Eye (tissue), 1 donor: ENCODE results near the gene PADI4.
A peak's percentile ranks its signal among the peaks of the same experiment; 100 is the strongest.
"Not testable (repeated sequence)": the region's sequence is repeated elsewhere in the genome, so short reads cannot be mapped to it uniquely, and the experiment has no call there.

Source experiments
- DNase-seq: peaks from one replicate; pipeline ENCODE4 v3.0.0-alpha.2; 2015

Gene PADI4

DNA sequence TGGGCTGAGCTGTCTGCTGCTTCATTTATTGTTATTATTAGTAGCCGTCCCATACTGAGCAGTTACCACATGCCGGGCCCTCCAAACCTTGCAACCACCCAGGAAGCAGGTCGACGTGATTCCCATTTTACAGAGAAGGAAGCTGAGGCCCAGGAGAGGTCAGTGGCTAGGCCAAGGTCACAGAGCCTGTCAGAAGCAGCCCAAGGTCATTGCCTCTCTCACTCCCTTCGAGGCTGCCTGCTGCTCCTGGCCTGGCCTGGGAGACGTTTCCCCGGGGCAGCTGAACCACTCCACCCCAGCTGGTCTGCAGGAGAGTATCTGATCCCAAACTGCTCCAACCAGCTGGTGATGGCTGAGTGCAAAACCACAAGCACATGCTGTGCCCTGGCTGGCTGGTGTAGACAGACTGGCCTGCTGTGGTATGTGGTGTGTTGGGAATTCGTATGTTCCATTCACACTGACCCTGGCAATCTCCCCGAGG, 6.5 kb downstream of the PADI4 start:
- DNase-seq = no peak

- no peak for DNase-seq
Measured at GRCh38 chr1:17315542-17316130, 7.6 kb downstream of the PADI4 start.

DNA sequence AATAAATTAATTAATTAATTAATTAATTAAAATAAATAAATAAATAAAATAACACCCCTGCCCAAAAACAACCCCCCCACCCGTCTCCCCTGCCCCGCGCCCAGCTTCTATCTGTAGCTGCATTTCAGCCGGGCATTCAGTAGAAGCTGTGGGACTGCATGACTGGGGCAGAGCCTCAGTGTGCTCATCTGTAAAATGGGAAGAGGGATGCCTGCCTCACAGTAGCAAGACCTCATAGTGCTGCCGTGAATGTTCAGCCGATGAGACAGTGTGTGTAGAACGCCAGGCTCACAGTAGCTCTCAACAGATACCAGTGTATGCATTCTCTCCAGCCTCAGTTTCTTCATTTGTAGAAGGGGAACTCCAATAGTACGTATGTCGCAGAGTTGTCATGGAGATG, 8.7 kb downstream of the PADI4 start:
- DNase-seq = no peak

DNA sequence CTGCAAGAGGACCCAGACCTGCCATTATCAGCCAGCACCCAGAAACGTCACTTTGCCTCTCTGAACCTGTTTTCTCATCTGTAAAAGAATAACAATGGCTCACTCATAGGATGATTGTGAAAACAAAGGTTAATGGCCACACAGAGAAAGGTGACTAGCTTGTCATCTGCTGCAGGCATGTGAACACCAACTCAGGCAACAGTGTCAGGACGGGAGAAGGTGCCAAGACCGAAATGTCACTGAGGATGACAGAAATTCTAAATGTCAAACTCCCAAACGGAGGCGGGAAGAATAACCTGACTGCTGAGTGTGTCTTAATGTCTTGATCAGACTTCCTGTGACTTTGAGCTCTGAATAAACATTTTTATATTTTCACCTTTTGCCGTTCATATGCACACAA, 10.3 kb downstream of the PADI4 start:
- DNase-seq = no peak

DNA sequence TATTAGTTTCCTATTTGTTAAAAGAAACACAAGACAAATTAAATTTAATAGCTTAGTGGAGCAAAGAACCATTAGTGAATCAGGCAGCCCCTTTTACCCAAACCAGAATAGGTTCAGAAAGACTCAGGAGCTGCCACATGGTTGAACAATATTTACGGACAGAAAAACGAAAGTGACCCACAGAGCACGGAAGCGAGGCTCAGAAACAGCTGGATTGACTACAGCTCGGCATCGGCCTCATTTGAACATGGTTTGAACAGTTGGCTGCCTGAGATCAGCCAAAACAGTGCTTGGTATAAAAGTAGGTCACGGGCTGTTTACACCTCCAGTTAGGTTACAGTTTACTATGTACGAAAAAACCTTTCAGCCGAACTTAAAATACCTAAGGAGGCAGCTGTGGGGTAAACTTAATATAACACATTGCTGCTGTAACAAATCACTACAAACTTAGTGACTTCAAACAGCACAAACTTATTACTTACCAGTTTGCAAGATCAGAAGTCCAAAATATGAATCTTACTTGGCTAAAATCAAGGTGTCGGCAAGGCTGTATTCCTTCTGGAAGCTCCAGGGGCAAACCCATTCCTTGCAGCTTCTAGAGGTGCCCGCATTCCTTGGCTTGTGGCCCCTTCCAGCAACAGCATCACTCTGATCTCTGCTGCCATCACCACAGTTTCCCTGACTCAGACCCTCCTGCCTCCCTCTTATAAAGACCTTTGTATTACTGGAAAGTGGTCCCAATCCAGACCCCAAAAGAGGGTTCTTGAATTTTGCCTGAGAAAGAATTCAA, 11.8 kb downstream of the PADI4 start:
- DNase-seq = no peak

- not testable (repeated sequence) for DNase-seq
Measured at GRCh38 chr1:17321857-17322390, 13.9 kb downstream of the PADI4 start.

DNA sequence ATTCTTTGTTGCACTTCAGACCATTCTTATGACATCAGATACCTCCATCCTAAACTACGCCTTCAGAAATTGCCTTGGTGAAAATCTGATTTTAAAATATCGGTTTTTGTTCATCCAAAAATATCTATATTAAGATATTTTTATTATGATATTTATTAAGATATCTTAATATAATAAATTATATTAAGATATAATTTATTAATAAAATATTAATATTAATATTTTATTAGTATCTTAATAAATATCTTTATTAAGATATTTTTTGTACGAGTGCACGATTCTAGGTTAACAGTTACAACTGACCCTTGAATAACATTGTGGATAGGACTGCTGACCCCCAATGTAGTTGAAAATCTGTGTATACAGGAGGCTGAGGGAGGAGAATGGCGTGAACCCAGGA, 20.9 kb downstream of the PADI4 start:
- DNase-seq = no peak

DNA sequence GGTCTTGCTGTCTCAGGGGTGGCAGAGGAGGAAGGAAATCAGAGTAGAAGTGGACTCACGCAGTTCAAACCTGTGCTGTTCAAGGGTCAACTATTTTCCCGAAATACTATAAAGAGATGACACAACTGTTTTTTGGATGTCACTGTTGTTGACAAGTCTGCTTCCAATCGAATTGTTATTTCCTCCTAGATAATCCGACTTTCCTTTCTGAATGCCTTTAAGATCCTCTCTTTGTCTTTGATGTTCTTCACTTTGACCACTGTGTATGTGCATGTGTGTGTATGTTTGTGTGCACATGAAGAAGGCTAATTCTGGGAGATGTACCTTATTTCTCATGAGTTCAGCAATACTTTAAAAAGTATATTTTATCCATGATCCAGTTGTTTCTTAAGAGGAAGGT, 21.6 kb downstream of the PADI4 start:
- no peak for DNase-seq

GRCh38 chr1:17330856-17331255, 22.9 kb downstream of the PADI4 start:
- DNase-seq = no peak

DNA sequence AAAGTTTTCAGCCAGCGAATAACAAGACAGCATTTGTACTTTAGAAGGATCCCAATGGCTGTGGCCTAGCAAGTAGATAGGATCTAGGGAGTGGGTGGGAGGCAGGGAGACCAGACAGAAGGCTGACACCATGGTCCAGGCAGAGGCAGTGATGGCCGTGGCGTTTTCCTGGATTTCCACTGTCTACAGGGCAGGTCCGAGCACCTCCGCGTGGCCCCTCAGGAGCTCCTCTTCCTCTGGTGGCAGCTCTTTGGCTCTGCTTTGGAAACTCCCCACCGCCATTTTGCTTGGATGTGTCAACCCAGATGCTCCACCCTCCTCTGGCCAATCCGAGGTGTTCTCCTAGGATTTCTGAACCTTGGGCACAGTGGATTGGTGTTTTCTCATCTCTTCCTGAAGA, 25.1 kb downstream of the PADI4 start:
- DNase-seq = no peak

DNA sequence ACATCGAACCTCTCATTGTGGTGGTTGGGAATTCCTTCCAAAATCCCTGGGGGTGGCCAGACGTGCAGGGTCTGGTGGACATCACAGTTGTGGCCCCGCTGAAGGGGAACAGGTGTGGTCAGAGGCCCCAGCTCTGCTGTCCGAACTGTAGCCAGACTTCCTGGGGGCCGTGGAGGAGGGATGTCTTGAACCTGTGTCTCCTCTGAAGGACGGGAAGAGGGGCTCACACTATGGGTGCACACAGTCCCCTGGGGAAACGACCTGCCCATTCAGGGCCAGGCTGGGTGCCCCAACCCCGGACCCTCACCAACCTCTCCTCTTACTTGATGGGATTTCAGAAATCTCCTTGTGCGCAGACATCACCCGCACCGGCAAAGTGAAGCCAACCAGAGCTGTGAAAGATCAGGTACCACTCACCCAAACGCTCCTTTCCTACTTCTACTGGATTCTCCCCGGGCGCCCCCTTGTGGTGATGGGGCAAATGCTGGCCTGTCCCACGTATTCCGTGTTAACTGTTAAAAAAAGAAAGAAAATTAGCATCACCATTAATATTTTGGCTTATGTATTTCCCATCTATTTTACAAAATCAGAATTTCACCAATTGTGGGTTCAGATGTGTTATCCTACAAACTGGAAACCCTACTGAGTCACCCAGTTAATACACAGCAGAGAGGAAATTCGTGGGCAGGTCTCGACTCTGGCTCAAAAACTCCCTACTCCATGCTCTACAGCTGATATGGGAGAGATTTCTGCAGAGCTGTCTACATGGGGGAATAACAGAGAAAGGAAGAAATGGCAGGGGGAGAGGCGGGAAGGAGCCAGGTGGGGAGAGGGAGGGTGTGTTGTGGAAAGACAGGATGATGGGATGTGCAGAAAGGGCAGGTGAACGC, 28.1 kb downstream of the PADI4 start:
- peak; percentile 69 for DNase-seq

DNA sequence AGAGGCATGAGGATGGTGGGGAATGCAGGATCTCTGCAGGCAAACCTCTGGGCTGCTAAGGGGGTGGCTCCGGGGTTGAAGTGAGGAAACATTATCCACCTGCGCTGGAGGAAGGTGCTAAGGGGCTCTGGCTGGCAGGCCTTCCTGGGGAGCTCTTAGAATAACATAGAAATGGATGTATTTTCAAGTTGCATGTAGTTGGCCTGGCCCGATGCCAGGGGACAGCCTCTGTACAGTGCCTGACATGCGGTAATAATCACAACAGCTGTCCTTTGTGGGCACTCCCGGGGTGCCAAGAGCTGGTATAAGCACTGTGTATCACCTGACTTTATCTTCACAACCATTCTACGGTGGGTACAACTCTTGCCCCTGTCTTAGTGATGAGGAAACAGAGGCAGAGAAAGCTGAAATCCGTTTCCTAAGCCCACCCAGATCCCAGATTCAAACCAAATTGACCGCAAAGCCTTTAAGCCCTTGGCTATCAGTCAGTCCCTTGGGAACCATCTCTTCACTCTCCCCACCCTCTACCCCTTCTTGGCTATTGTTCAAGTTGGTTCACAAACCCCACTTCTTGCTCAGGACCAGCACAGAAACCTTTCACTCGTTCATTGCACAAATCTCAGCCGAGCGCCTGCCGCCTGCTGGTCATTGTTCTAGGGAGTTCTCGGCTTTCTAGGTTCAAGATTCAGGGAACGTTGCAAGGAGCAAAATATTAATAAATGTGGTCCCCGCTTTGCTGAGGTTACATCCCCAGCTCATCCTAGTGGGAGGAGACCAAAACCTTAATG, 30.9 kb downstream of the PADI4 start:
- no peak for DNase-seq

DNA sequence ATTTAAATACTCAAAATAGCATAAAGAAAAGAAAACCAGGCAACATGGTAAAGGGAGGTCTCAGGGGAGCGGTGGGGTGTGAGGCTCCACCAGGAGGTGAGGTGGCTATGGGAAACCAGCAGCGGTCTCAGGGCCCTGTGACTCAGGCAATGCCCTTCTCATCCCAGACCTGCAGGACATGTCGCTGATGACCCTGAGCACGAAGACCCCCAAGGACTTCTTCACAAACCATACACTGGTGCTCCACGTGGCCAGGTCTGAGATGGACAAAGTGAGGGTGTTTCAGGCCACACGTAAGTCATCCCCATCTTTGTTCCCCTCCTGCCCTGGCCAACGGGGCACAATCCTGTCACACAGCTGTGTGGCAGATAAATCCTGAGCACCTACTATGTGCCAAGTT, 31.5 kb downstream of the PADI4 start:
- no peak for DNase-seq

DNA sequence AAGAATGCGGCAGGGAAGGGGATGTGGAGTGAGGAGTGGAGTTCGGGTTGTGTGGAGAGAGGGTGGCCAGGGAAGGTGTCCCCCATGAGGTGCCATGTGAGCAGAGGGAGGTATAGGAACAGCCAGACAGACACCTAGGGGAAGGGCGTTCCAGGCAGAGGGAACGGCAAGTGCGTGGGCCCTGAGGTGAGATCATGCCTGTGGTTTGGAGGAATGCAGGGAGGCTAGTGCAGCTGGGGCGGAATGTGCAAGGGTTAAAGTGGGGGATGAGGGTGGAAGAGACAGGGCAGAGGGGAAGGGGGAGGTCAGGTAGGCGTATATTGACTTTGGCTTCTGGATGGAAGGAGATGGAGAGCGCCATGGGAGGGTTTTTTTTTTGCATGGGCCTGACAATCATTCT, 32.4 kb downstream of the PADI4 start:
- DNase-seq = no peak

- no peak for DNase-seq
Measured at GRCh38 chr1:17342014-17342441, 34.0 kb downstream of the PADI4 start.

DNA sequence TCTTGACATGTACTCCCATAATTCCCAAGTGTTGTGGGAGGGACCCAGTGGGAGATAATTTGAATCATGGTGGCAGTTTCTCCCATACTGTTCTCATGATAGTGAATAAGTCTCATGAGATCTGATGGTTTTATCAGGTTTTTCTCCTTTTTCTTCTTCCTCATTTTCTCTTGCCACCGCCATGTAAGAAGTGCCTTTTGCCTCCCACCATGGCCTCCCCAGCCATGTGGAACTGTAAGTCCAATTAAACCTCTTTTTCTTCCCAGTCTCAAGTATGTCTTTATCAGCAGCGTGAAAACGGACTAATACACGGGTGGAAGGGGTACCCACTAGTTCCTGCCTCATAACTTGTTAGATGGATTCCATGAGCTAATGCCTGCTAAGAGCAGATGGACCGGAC, 37.5 kb downstream of the PADI4 start:
- not testable (repeated sequence) for DNase-seq

- DNase-seq = no peak
Measured at GRCh38 chr1:17346046-17346789, 38.2 kb downstream of the PADI4 start.

DNA sequence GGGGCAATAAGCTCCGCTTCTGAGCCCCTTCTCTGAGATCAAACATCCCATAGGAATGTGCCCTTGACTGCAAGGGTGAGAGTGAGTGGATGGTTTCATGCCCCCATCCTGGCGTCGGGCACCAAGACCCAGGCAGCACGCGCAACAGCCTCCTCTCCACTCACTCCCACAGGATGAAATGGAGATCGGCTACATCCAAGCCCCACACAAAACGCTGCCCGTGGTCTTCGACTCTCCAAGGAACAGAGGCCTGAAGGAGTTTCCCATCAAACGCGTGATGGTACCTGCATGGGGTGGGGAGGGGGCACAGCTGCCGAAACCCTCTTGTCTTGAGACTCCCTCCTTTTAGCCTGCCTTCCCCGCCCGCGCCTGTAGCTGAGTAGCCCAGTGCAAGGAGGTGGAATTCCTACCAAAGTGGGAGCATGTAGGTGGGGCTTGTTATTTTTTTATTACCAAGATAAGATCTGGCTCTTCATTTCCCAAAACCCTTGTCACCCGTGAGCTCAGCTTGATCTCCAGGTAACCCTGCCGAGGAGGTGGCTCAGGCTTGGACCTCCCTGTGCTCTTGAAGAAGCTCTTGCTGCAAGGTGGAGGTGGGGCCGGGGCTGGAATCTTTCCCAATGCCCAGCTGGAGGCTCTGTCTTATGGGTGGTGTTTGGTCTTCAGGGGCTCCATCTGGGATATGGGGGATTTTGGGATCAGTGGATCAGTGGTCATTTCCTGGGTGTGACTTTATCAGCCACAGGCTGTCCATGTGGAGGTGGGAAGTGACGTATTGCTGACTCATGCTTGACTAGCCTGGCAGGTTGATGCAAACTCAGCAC, 40.0 kb downstream of the PADI4 start:
- DNase-seq = no peak

DNA sequence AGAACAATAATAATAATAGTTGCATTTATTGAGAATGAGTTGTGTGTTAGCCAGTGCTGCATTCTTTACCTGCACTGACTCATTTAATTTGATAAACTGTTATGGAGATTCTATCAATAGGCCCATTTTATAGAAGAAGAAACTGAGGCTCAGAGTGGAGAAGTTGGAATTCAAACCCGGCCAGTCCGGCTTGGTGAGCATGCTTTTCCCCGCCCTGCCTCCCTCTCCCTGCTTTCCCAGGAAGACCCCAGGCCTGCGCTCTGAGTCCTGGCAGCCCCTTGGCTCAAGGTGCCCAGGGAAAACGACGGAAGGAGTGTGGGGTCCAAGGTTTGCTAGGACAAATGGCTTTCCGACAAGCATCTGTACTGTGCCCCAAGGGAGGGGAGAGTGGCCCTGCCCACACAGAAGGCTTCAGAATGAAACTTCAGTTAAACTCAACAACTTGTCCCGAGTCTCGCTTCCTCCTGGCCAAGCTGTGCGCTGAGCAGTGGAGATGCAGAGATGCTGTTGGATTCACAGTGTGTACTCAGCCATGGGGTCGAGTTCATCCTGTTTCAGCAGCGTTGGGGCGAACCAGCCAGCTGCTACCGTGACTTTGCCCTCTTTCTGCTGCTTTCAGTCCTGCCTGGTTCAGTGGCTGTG, 40.7 kb downstream of the PADI4 start:
- DNase-seq = no peak

DNA sequence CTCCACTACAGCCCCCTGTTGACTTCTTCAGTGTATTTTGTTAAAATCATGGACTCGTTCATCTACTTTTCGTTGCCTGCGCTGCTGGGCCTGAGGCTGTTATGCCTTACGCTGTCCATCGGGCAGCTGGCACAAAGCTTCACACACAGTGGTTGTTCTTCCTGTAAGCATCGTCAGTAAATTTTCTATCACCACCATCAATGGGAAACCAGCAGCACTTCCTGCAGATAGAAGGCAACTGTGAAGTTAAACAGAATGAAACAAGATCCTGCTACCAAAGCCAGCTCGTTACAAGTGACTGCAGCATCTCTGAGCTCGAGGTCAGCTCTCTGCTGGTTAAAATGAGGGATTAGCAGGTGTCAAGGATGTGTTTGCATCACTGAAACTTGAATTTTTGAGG, 42.1 kb downstream of the PADI4 start:
- no peak for DNase-seq
